HG03520 (cell line): ENCODE results near the gene ANKS1B.
"Not testable (repeated sequence)": the region's sequence is repeated elsewhere in the genome, so short reads cannot be mapped to it uniquely, and the experiment has no call there.

ENCODE experiments used
- ATAC-seq: cut with Tn5 transposase; IDR thresholded peaks from one replicate; pipeline ENCODE4 v1.9.1; 2021; ENCODE audit warnings: mild to moderate bottlenecking, moderate library complexity; ENCODE audit not compliant: unreplicated experiment

The ANKS1B gene

GRCh38 chr12:98852181-98852580, 1132.6 kb downstream of the ANKS1B start:
- ATAC-seq: no peak

DNA sequence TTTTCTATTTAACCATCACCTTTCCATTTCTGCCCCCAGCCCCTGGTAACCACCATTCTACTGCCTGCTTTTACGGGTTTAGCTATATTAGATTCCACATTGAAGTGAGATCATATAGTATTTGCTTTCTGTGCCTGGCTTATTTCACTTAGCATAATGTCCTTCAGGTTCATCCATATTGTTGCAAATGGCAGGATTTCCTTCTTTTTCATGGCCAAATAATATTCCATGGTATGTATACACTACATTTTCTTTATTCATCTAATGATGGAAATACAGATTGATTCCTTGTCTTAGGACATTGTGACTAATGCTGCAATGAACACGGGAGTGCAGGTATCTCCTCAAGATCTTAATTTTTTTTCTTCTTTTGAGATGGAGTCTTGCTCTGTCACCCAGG, 1137.5 kb downstream of the ANKS1B start:
- no peak for ATAC-seq

DNA sequence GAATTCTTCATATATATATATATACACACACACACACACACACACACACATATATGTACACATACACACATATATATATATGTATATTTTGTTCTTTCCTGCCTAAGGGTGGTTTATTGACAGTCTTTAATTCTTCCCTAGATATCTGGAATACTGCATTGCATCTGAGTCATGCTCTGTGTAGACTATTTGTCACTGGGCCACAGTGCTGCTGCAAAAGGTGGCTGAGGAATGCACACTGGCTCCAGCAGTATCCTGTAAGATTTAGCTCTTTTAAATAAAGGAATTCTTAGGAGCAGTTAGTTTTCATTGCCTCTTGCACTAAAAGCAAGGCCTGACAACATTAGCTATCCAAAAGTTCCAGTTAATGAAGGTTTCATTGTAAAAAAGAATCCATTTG, 1138.8 kb downstream of the ANKS1B start:
- no peak for ATAC-seq

DNA sequence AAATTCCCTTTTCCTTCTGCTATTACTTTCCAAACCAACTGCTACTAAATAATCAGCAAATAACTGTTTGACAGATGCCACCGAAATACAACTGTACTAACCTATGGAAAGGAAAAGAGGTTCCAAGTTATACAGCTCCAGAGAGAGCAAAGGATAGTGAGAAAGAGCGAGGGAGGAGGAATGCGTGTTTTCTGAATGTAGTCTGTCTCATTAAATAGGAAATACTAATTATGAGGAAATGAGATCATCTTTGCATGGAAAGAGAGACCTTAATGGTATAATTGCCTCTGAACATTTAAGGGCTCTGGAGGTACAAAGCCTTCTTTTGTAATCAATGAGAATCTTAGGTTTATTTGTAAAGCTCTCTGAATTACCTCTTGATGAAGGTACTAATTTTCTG, 1144.4 kb downstream of the ANKS1B start:
- no peak for ATAC-seq

- no peak for ATAC-seq
Measured at GRCh38 chr12:98838231-98838647, 1146.5 kb downstream of the ANKS1B start.

GRCh38 chr12:98837134-98837752, 1147.5 kb downstream of the ANKS1B start:
- ATAC-seq: not testable (repeated sequence)

DNA sequence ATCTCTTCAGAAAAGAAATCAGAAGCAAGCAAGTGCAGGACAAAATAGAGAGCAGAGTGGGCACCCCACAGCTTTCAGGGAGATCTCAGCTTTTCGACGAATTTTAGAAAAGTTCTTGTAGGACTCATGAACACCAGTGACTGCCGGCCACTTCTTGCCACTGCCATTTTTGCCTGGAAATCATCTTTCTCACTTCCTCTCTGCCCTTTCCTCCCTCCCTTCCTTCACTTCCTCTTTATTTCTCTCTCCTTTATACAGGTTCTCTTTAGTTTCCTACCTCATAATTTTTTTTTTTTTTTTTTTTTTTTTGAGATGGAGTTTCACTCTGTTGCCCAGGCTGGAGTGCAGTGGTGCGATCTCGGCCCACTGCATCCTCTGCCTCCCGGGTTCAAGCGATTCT, 1154.1 kb downstream of the ANKS1B start:
- no peak for ATAC-seq

- ATAC-seq: no peak
Measured at GRCh38 chr12:98828802-98829600, 1155.7 kb downstream of the ANKS1B start.

- no peak for ATAC-seq
Measured at GRCh38 chr12:98823012-98823411, 1161.7 kb downstream of the ANKS1B start.

DNA sequence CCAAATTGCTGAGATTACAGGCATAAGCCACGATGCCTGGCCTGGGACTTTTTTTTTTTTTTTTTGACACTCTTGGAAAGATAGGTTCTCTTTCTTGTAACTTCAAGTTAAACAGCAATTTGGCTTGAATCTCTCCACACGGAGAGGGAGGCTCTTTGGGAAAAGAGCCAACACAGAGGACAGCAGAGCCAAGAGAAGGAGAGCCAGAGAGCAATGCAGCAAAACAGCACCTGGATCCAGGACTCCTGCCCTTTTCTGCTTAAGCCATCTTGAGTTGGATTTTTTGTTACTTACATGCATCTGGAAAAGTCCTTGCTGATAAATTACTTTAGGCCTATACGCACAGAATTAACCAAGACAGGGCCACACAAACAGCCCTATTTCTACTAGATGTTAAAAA, 1162.9 kb downstream of the ANKS1B start:
- no peak for ATAC-seq

GRCh38 chr12:98821232-98821631, 1163.5 kb downstream of the ANKS1B start:
- ATAC-seq: no peak

GRCh38 chr12:98819821-98820404, 1164.8 kb downstream of the ANKS1B start:
- ATAC-seq: no peak

DNA sequence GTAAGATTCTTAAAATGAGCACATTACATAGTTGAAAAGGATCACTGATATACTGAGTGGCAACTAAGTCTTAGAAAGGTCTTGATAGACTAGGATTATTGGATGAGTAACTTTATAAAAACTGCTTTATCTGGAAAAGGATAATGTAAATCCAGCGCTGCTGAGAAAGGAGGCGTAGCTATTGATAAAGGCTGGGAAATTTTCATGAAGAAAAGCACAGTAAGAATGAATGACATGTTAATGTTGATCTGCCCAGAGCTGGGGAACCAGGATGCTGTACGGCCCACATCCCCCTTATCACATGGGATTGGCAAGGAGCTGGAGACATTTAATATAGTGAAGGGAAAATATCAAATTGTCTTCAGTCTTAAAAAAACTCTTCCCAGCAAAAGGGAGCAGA, 1165.7 kb downstream of the ANKS1B start:
- no peak for ATAC-seq

- ATAC-seq: no peak
Measured at GRCh38 chr12:98818239-98818638, 1166.5 kb downstream of the ANKS1B start.

DNA sequence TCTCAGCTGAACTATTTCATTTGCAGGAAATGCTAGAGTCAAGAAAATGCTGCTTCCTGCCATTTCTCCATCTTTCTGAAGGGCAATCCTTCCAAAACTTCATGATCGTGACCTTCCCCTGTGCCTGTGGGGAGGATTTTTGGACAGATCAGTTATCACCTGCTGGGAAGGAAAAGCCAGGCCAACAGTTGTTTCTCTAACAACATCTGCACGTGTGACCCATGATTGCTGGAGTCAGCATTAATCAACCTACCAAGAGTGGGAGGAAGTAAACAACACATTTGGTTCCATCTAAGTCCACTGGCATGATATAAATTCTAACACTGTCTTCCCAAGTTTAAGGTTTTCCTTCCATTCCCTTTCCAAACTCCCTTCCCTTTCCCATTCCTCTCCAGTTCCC, 1167.0 kb downstream of the ANKS1B start:
- ATAC-seq: no peak

DNA sequence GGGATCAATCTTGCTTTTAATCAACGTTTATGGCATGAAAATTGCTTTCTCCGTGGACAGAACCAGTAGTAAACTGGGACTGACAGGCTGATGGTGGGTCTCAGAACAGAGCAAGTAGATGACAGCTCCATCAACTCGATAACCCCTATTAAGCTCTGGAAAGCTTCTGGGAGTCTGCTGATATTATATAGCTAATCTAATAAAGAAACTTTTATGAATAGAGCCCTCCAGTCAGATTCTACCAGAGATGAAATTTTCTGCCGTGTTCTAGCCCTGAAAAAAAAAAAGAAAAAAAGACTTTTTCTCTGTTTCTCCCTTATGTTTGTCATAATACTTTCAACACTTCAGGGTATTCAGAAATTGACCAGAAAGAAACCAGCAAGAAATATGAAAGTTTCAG, 1168.0 kb downstream of the ANKS1B start:
- no peak for ATAC-seq

- no peak for ATAC-seq
Measured at GRCh38 chr12:98814254-98814653, 1170.5 kb downstream of the ANKS1B start.

- ATAC-seq: no peak
Measured at GRCh38 chr12:98812225-98812624, 1172.5 kb downstream of the ANKS1B start.

DNA sequence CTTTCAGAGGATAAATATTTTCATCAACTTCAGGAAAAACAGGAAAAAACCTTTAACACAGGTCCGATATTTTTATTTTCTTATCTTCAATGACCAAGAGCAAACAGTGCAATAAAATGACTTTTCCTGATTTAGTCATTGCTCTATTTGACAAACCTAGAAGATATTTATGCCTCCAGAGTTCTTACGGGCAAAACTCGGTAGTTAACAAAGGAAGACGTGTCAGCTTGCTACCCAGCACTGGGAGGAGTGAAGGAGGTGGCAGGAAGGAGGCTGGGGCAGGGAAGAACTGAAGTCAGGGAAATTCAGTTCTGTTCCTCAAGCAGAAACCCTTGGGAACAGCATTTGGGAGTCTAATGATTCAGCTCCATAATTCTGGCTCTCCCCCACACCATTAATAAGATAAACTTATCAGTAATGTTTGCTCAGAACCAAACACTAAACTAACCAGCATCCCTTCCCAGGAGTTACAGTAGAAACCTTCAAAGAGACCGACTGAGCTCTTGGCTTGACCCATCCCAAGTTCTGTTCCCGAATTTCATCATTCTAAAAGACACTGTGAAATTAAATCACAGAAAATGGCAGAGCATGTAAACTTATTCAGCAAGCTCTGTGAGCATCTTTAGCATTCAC, 1176.4 kb downstream of the ANKS1B start:
- no peak for ATAC-seq

DNA sequence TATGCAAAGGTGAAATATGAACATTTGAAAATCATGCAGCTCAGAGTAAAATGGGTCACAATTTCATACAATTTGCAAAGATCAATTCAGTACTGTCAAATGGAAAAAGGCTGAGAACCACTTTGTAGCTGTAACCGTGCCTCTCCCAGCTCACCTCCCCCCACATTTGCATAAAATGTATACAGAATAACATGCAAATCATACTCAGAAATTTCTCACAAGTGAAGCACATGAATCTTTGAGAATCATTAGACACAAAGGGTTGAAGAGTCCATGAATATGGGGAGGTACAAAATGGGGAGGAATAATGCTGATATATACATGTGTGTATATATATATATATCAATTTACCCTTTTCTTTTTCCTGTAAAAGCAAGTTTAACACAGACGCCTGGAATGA, 1177.5 kb downstream of the ANKS1B start:
- no peak for ATAC-seq

GRCh38 chr12:98803468-98804209, 1181.1 kb downstream of the ANKS1B start:
- ATAC-seq: no peak
